Left cardiac atrium (tissue), 4 donors: ENCODE results near the gene PADI4. TPM values are rescaled to one million over a fixed set of nuclear protein-coding genes. Genes with fewer than 3 reads are reported as not detected.
A peak's percentile ranks its signal among the peaks of the same experiment; 100 is the strongest.

Experiments used
- ATAC-seq, 2 donors: fragments of 200-7000 bp; cut with Tn5 transposase; one replicate each; pipeline ENCODE4 v1.9.1; 2020; ENCODE audit warnings: mild to moderate bottlenecking in 2 of 2, moderate library complexity in 2 of 2
- DNase-seq: peaks from one replicate; pipeline ENCODE4 v3.0.0-alpha.2; 2020
- intact Hi-C, 2 donors: fragments of 100-400 bp; cut with DNase I; formaldehyde crosslinking; loops; one replicate each; pipeline versions ENCODE4 v1.14.1 to v1.15.1; 2022 to 2023
- total RNA-seq, 2 donors: library from RNA; stranded (reverse); fragmentation: NEBNext Ultra II Directional; extraction: Animal tissue kit (Norgen Biotek cat#: 25700); gene quantifications; one replicate each; pipeline ENCODE4 v1.2.1, GENCODE V29; 2021
- donor health status: DM: no; HTN: yes; CAD: no.
- donor health status: DM: no; HTN: yes; CAD: no; lungs with severe emphysema.
- donor health status: DM: yes; HTN: yes; CAD: no.
- donor health status: Dilated cardiomyopathy.

PADI4 gene
- total RNA-seq, 2 donors from 2014 or later, result 0.38 to 0.63 TPM

GRCh38 chr1:17280894-17281293, 27.1 kb upstream of the PADI4 start:
- intact Hi-C loops, result no loop called here
- ATAC-seq, result no peak
- no peak for DNase-seq

- intact Hi-C loops, result no loop called here
- no peak for ATAC-seq
- no peak for DNase-seq
These were observed 26.2 kb upstream of the PADI4 start for GRCh38 chr1:17281775-17282181.

- ATAC-seq, result no peak
- no peak for DNase-seq
- intact Hi-C loops, result no loop called here
These were observed 25.2 kb upstream of the PADI4 start for GRCh38 chr1:17282836-17283235.

GRCh38 chr1:17286646-17287045, 21.4 kb upstream of the PADI4 start:
- no peak for ATAC-seq

GRCh38 chr1:17287130-17287776, 20.7 kb upstream of the PADI4 start:
- no peak for ATAC-seq
- intact Hi-C loops, result no loop called here
- DNase-seq, result no peak

More at GRCh38 chr1:17286646-17287045, 21.4 kb upstream of the PADI4 start:
- no peak for DNase-seq
- intact Hi-C loops, result no loop called here

GRCh38 chr1:17289721-17290120, 18.3 kb upstream of the PADI4 start:
- no peak for ATAC-seq
- intact Hi-C loops, result no loop called here
- no peak for DNase-seq

GRCh38 chr1:17290553-17290952, 17.4 kb upstream of the PADI4 start:
- no peak for ATAC-seq
- DNase-seq, result no peak
- intact Hi-C loops, result no loop called here

- intact Hi-C loops, result no loop called here
- DNase-seq (no peak), ATAC-seq (no peak)
These were observed 15.5 kb upstream of the PADI4 start for GRCh38 chr1:17292299-17293160.

GRCh38 chr1:17293681-17294425, 14.1 kb upstream of the PADI4 start:
- ATAC-seq (no peak), DNase-seq (no peak)
- intact Hi-C loops, result no loop called here

- DNase-seq (no peak), ATAC-seq (no peak)
- intact Hi-C loops, result no loop called here
These were observed 12.7 kb upstream of the PADI4 start for GRCh38 chr1:17295292-17295691.

- no peak for ATAC-seq
- intact Hi-C loops, result no loop called here
- DNase-seq, result no peak
These were observed 11.9 kb upstream of the PADI4 start for GRCh38 chr1:17296086-17296485.

GRCh38 chr1:17297991-17298390, 10.0 kb upstream of the PADI4 start:
- intact Hi-C loops, result no loop called here
- DNase-seq (no peak), ATAC-seq (no peak)

GRCh38 chr1:17301767-17302166, 6.2 kb upstream of the PADI4 start:
- intact Hi-C loops, result no loop called here
- DNase-seq (no peak), ATAC-seq (no peak)

- intact Hi-C loops, result no loop called here
- DNase-seq, result no peak
- ATAC-seq, result peak in 1 of 2 donors; percentile 81
These were observed 3.7 kb upstream of the PADI4 start for GRCh38 chr1:17304151-17304825.

- ATAC-seq, result no peak
- DNase-seq, result no peak
- intact Hi-C loops, result no loop called here
These were observed 3.2 kb upstream of the PADI4 start for GRCh38 chr1:17304826-17305175.

- intact Hi-C loops, result no loop called here
- DNase-seq, result no peak
- no peak for ATAC-seq
These were observed 2.4 kb upstream of the PADI4 start for GRCh38 chr1:17305576-17306095.

- no peak for DNase-seq
- intact Hi-C loops, result no loop called here
- ATAC-seq, result no peak
These were observed 1.6 kb upstream of the PADI4 start for GRCh38 chr1:17306407-17306806.

GRCh38 chr1:17306921-17307320, 1.1 kb upstream of the PADI4 start:
- intact Hi-C loops, result no loop called here
- DNase-seq (no peak), ATAC-seq (no peak)

GRCh38 chr1:17307329-17307728, 668 bp upstream of the PADI4 start:
- ATAC-seq (no peak), DNase-seq (no peak)
- intact Hi-C loops, result no loop called here
